ENCODE measurements around the gene ZNF630.
"Not testable (repeated sequence)": the region's sequence is repeated elsewhere in the genome, so short reads cannot be mapped to it uniquely, and the experiment has no call there.

Gene ZNF630

DNA sequence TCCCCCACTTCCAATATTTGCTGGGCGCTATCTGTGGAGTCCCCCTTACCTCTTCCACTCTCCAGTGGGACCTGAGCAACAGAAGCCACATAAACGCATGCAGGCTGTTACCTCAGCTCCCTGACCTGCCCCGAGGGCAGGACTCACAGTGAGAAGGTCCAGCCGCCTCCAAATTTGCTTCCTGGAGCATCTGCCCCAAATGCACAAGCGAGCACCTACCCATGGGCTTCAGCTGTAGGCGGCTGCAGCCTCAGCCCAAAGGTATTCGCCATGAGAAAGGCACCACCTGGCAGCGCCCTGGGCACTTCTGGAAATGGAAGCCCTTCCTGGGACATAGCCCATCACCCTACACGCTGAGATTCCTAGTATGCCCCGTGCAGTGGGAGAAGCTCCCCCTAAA, 41.2 kb downstream of the ZNF630 start:
- H3K4me3 ChIP-seq (ENCODE audit: low read length in 2 of 2) = no peak overlapping the region
- H2BK12ac ChIP-seq (ENCODE audit: low read length) = no peak overlapping the region
- H3K9me3 ChIP-seq (replicated peaks in 1 of 2; ENCODE audit: control insufficient read depth in 2 of 2, insufficient read depth in 1 of 2, low read depth in 1 of 2, low read length in 2 of 2) = no peaks in the 10 kb centered on the region
- no peak overlapping the region for H2AFZ ChIP-seq (ENCODE audit: low read length)
- no CpG with 5 or more reads among the region's 10 CpGs for WGBS, 2 donors (ENCODE audit: extremely low coverage in 2 of 2, insufficient read length in 2 of 2, insufficient replicate concordance in 1 of 2)
- no peak overlapping the region for H4K91ac ChIP-seq (ENCODE audit: low read depth, low read length, poor library complexity)
- no peak overlapping the region for H2BK120ac ChIP-seq (ENCODE audit: low read depth, low read length)
- H4K8ac ChIP-seq (ENCODE audit: low read depth, low read length) = no peak overlapping the region
- no peak overlapping the region for H3K9ac ChIP-seq (ENCODE audit: low read depth, low read length, poor library complexity)
- H3K4me2 ChIP-seq (ENCODE audit: insufficient read depth, low read length, poor library complexity, severe bottlenecking) = no peak overlapping the region
- H3K27ac ChIP-seq (replicated peaks; ENCODE audit: low read length) = no peak overlapping the region
- no peaks in the 10 kb centered on the region for H3K36me3 ChIP-seq (replicated peaks in 1 of 2; ENCODE audit: control insufficient read depth in 2 of 2, insufficient read depth in 2 of 2, low read length in 2 of 2)
- H3K14ac ChIP-seq (ENCODE audit: low read length) = no peak overlapping the region
- H2AK5ac ChIP-seq (ENCODE audit: low read depth, low read length) = no peak overlapping the region
- no peak overlapping the region for H2BK5ac ChIP-seq (ENCODE audit: low read length)
- no peaks in the 10 kb centered on the region for H3K79me1 ChIP-seq (ENCODE audit: low read depth, low read length)
- no peak overlapping the region for H3K23ac ChIP-seq (ENCODE audit: low read depth, low read length, poor library complexity)
- H3K18ac ChIP-seq (ENCODE audit: low read length) = no peak overlapping the region
- H2BK15ac ChIP-seq (ENCODE audit: low read length) = no peak overlapping the region
- no peaks in the 10 kb centered on the region for H3K27me3 ChIP-seq (ENCODE audit: control insufficient read depth in 3 of 3, insufficient read depth in 3 of 3, low read depth in 1 of 3, low read length in 3 of 3)
- no peak overlapping the region for H3K4ac ChIP-seq (ENCODE audit: low read length)
- H3K4me1 ChIP-seq (ENCODE audit: control insufficient read depth in 2 of 2, insufficient read depth in 1 of 2, low read depth in 1 of 2, low read length in 2 of 2) = no peaks in the 10 kb centered on the region
- no peak for DNase-seq (ENCODE audit: low spot score)

DNA sequence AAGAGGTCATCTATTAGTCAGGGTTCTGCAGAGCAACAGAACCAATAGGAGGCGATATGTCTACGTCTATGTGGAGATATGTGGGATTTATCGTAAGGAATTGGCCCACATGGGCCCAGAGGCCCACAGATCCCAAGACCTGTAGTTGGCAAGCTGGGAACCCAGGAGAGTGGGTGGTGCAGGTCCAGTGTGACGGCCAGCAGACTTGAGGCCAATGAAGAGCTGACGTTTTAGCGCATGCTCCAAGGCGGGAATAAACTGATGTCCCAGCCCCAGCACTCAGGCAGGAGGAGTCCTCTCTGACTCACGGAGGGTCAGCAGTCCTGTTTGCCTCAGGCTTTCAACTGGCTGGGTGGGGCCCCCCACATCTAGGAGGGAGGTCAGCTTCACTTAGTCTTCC, 43.3 kb downstream of the ZNF630 start:
- Histone ChIP-seq H4K8ac (ENCODE audit: low read depth, low read length) (no peak overlapping the region), H3K4ac (ENCODE audit: low read length) (no peak overlapping the region), H2BK15ac (ENCODE audit: low read length) (no peak overlapping the region), H3K4me2 (ENCODE audit: insufficient read depth, low read length, poor library complexity, severe bottlenecking) (no peak overlapping the region), H3K4me1 (ENCODE audit: control insufficient read depth in 2 of 2, insufficient read depth in 1 of 2, low read depth in 1 of 2, low read length in 2 of 2) (no peaks in the 10 kb centered on the region), H2BK5ac (ENCODE audit: low read length) (no peak overlapping the region), H2AFZ (ENCODE audit: low read length) (no peak overlapping the region), H3K9ac (ENCODE audit: low read depth, low read length, poor library complexity) (no peak overlapping the region), H3K23ac (ENCODE audit: low read depth, low read length, poor library complexity) (no peak overlapping the region), H3K79me1 (ENCODE audit: low read depth, low read length) (no peaks in the 10 kb centered on the region), H2BK12ac (ENCODE audit: low read length) (no peak overlapping the region), H3K14ac (ENCODE audit: low read length) (no peak overlapping the region), H2AK5ac (ENCODE audit: low read depth, low read length) (no peak overlapping the region), H3K4me3 (ENCODE audit: low read length in 2 of 2) (no peak overlapping the region), H4K91ac (ENCODE audit: low read depth, low read length, poor library complexity) (no peak overlapping the region), H3K27me3 (ENCODE audit: control insufficient read depth in 3 of 3, insufficient read depth in 3 of 3, low read depth in 1 of 3, low read length in 3 of 3) (no peaks in the 10 kb centered on the region), H3K18ac (ENCODE audit: low read length) (no peak overlapping the region), H3K36me3 (replicated peaks in 1 of 2; ENCODE audit: control insufficient read depth in 2 of 2, insufficient read depth in 2 of 2, low read length in 2 of 2) (no peaks in the 10 kb centered on the region), H2BK120ac (ENCODE audit: low read depth, low read length) (no peak overlapping the region), H3K9me3 (replicated peaks in 1 of 2; ENCODE audit: control insufficient read depth in 2 of 2, insufficient read depth in 1 of 2, low read depth in 1 of 2, low read length in 2 of 2) (no peaks in the 10 kb centered on the region), H3K27ac (replicated peaks; ENCODE audit: low read length) (no peak overlapping the region)
- DNase-seq (ENCODE audit: low spot score) = no peak
- WGBS, 2 donors (ENCODE audit: extremely low coverage in 2 of 2, insufficient read length in 2 of 2, insufficient replicate concordance in 1 of 2) = no CpG with 5 or more reads among the region's 8 CpGs

DNA sequence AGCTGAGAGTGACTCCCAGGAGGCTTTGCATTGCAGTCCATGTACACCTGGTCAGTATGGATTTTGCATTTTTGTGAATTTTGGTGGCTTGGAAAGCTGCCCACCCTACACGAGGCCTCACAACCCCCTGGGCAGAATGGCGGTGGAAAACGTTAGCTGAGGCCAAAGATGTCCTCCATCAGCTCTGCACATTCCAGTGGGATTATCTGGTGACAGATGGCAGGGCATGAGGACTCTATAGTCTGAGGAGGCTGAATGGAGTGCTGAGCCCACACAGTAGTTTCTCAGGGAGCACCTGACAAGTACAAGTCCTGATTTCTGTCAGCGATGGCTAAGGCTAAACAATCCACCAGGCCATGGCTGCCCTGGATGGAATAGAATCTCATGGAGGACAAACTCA, 43.9 kb downstream of the ZNF630 start:
- not testable (repeated sequence) for H3K9ac ChIP-seq (ENCODE audit: low read depth, low read length, poor library complexity); H3K4me2 ChIP-seq (ENCODE audit: insufficient read depth, low read length, poor library complexity, severe bottlenecking); H2BK12ac ChIP-seq (ENCODE audit: low read length); H3K36me3 ChIP-seq (replicated peaks in 1 of 2; ENCODE audit: control insufficient read depth in 2 of 2, insufficient read depth in 2 of 2, low read length in 2 of 2); H2BK120ac ChIP-seq (ENCODE audit: low read depth, low read length); H3K4me3 ChIP-seq (ENCODE audit: low read length in 2 of 2); H3K4ac ChIP-seq (ENCODE audit: low read length); H3K4me1 ChIP-seq (ENCODE audit: control insufficient read depth in 2 of 2, insufficient read depth in 1 of 2, low read depth in 1 of 2, low read length in 2 of 2); H2AFZ ChIP-seq (ENCODE audit: low read length); H3K79me1 ChIP-seq (ENCODE audit: low read depth, low read length); H3K27me3 ChIP-seq (ENCODE audit: control insufficient read depth in 3 of 3, insufficient read depth in 3 of 3, low read depth in 1 of 3, low read length in 3 of 3); H4K91ac ChIP-seq (ENCODE audit: low read depth, low read length, poor library complexity); H3K18ac ChIP-seq (ENCODE audit: low read length); H2BK5ac ChIP-seq (ENCODE audit: low read length); H4K8ac ChIP-seq (ENCODE audit: low read depth, low read length); H2BK15ac ChIP-seq (ENCODE audit: low read length); H2AK5ac ChIP-seq (ENCODE audit: low read depth, low read length); H3K14ac ChIP-seq (ENCODE audit: low read length); DNase-seq (ENCODE audit: low spot score); H3K27ac ChIP-seq (replicated peaks; ENCODE audit: low read length); H3K9me3 ChIP-seq (replicated peaks in 1 of 2; ENCODE audit: control insufficient read depth in 2 of 2, insufficient read depth in 1 of 2, low read depth in 1 of 2, low read length in 2 of 2); H3K23ac ChIP-seq (ENCODE audit: low read depth, low read length, poor library complexity)
- no CpG with 5 or more reads among the region's 4 CpGs for WGBS, 2 donors (ENCODE audit: extremely low coverage in 2 of 2, insufficient read length in 2 of 2, insufficient replicate concordance in 1 of 2)

DNA sequence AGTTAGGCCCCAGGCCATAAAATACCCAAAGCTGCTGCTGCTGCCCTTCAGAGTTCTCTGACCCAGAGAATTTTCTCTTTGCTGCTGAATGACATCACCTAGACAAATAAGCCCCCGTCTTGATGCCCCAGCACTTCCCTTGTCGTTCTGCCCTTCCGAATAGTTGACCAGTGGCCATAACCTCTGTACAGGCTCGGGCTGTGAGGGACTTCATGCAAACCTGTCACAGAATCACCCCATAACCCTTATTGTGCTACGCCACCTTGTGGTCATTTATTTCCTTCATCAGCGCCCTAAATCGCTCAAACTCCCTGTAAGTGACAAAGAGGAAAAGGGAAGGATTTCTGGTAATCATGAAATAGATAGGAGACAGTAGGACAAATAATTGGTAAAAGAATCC, 45.9 kb downstream of the ZNF630 start:
- DNase-seq (ENCODE audit: low spot score) = peak; percentile 54
- H3K27me3 ChIP-seq (ENCODE audit: control insufficient read depth in 3 of 3, insufficient read depth in 3 of 3, low read depth in 1 of 3, low read length in 3 of 3) = no peaks in the 10 kb centered on the region

More for the DNA sequence above, 45.9 kb downstream of the ZNF630 start:
- Histone ChIP-seq H2AFZ (ENCODE audit: low read length) (peak overlapping the region; percentile 62), H3K27ac (replicated peaks; ENCODE audit: low read length) (no peak overlapping the region), H2BK120ac (ENCODE audit: low read depth, low read length) (no peak overlapping the region), H2BK15ac (ENCODE audit: low read length) (no peak overlapping the region), H3K4me2 (ENCODE audit: insufficient read depth, low read length, poor library complexity, severe bottlenecking) (no peak overlapping the region), H2AK5ac (ENCODE audit: low read depth, low read length) (no peak overlapping the region), H3K18ac (ENCODE audit: low read length) (no peak overlapping the region), H3K4ac (ENCODE audit: low read length) (no peak overlapping the region), H4K91ac (ENCODE audit: low read depth, low read length, poor library complexity) (no peak overlapping the region), H4K8ac (ENCODE audit: low read depth, low read length) (no peak overlapping the region), H3K79me1 (ENCODE audit: low read depth, low read length) (peaks cover 2% of the 10 kb centered on the region), H3K9ac (ENCODE audit: low read depth, low read length, poor library complexity) (no peak overlapping the region), H3K14ac (ENCODE audit: low read length) (no peak overlapping the region), H3K4me3 (ENCODE audit: low read length in 2 of 2) (no peak overlapping the region), H3K23ac (ENCODE audit: low read depth, low read length, poor library complexity) (no peak overlapping the region), H3K9me3 (replicated peaks in 1 of 2; ENCODE audit: control insufficient read depth in 2 of 2, insufficient read depth in 1 of 2, low read depth in 1 of 2, low read length in 2 of 2) (no peaks in the 10 kb centered on the region), H2BK5ac (ENCODE audit: low read length) (no peak overlapping the region), H3K4me1 (ENCODE audit: control insufficient read depth in 2 of 2, insufficient read depth in 1 of 2, low read depth in 1 of 2, low read length in 2 of 2) (no peaks in the 10 kb centered on the region), H2BK12ac (ENCODE audit: low read length) (no peak overlapping the region), H3K36me3 (replicated peaks in 1 of 2; ENCODE audit: control insufficient read depth in 2 of 2, insufficient read depth in 2 of 2, low read length in 2 of 2) (no peaks in the 10 kb centered on the region)
- no CpG with 5 or more reads among the region's 7 CpGs for WGBS, 2 donors (ENCODE audit: extremely low coverage in 2 of 2, insufficient read length in 2 of 2, insufficient replicate concordance in 1 of 2)
